HG03097 (cell line): ENCODE measurements around the gene SLC7A14.
A peak's percentile ranks its signal among the peaks of the same experiment; 100 is the strongest.
"Not testable (repeated sequence)": the region's sequence is repeated elsewhere in the genome, so short reads cannot be mapped to it uniquely, and the experiment has no call there.

Source experiments
- ATAC-seq: cut with Tn5 transposase; IDR thresholded peaks from one replicate; pipeline ENCODE4 v1.9.1; 2021; ENCODE audit not compliant: unreplicated experiment, low FRiP score

The SLC7A14 gene

DNA sequence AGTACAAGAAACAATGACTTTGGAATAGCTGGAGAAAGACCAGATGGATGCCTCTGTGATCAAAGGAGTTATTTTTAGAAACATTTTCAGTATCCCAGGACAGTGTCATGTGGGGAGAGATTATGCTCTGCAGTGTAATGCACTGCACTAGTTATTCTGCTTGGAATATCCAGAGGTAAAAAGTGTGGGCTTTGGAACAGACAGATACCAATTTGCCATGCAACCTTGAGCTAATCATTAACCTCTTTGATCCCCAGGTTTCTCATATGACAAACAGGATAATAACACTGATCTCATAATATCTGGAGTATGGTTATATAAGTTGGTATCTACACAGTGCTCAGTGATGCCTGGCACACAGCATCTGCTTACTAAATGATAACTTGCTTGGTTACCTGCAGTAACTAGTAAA lies 12.2 kb upstream of the SLC7A14 start:
- no peak for ATAC-seq

DNA sequence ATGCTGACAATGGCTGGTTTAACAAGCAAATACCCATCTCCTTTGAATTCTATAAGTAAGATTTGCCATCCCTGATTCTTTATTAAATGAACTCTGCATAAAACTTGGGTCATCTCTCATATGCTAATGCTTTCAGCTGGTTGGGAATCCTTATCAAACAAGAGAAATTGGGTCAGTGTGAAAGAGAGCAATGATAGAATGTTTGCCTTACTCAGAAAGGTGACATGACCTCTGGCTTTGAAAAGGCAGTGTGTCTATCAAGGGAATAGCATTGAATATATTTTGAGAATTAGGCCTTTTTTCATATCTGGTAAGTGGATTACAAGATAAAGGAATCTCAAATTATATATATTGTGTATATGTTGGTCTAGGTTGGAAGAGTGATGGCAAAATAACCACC lies 8.7 kb upstream of the SLC7A14 start:
- ATAC-seq = no peak

DNA sequence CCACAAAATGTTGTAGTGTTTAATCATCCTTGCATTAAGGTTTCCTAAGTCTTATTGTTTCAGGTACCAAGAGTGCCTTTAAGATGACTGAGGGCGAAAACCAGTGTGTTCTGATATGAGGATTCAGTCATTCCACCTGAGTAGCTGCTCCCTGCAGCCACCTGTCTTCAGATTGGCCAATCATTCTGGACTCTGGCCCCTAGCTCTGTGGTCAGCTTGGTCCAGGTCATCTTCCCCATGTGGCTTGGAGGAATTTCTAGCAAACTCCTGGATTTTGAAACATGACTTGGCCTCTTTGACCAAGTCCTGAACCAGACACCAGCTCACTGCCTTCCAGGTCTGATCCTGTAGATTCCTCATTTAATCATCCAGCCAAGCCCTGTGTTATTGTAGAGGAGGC lies 7.8 kb upstream of the SLC7A14 start:
- ATAC-seq = no peak

DNA sequence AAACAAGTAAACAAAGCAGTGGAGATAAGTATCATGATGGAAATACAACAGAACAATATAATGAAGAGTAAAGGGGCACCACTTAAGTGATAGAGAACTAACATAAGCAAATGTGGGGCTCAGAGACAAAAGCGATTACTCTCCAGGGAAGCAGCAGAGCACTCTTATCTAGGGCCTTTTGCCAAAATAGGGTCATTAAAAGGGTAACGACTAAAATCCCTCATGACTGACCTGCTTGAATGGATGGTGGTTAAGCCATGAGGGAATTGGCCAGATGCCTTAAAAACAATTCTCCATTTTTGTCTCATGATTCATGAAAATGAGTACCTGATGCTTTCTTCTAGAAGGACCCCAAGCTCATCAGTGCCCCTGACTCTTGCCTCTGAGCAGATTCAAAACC lies 3.2 kb upstream of the SLC7A14 start:
- no peak for ATAC-seq

DNA sequence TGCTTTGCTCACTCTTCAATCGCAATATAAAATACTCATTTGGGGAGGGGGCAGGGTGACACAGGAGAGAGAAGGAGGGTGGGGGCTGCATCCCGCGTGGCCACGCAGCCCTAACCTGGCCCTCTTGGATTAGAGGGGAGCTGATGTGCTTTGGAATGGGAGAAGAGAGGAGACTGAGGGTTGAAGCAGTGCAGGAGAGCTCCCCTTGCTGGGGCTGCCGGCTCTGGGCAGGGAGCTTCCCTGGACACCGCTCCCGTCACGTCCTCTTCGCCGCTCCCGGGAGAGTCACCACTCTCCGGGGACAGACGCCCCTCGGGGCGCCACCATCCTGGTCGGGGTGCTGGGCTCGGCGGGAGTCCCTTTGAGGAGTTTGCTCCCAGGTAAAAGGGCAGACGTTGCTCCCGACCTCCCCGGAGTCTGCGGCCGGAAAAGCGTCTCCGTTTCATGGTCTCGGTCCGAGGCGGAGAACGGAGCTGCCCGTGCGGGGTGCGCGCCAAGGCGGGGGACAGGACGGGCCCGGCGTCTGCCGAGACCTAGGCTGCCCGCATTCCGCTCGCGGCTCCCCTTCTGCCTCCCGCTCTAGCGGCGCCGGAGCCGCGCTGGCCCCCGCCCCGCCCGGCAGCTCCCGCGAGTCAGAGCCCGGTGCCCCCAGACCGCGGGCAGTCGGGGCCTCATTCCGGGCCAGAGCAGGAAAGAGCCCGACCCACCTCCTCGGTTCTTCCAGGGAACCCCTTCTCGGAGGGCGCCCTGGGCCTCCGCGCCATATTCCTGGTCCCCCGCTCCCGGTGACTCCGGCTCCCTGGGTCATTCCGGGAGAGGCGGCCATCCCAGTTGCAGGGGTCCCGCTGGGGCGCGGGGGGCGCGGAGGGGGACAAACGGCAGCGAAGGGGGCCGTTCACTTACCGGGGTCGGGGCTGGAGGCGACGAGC lies 603 bp downstream of the SLC7A14 start:
- no peak for ATAC-seq

DNA sequence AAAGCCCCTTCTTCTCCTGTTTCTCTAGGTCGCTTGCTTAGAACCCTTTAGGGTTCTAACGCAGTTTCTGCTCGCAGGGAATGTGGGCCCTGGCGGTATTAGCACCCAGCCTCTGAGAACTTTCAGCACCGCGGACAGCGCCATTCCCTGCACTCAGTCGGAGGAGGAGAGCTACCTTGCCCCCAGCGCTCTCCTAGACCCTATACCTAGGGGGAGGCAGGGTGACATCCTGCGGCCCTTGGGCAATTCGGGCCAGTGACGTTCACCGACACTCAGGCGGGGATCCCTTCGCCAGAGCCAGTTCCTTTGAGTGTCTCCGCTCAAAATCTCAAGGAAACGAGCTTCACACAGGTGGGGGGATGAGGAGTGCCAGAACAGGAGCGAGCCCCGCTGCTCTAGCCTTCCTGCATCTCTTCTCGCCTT lies 1.3 kb downstream of the SLC7A14 start:
- ATAC-seq = no peak

DNA sequence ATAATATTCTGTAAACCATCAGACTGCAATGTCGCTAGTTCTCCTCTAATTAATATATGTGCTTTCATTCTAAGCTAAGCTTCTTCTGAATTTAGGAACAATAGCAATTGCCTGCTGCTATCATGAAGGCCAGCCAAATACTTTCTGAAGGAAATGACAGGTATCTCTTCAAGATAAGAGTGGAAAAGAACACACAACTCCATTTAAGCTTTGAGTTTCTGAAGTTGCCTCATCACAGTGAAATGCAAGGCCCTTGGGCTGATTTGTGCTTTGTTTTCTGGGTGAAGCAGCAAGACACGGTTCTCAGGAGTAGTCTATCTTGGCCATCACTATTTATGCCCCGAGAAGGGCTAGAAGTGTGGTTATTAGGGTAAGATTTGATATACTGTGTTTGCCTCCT lies 6.2 kb downstream of the SLC7A14 start:
- no peak for ATAC-seq

DNA sequence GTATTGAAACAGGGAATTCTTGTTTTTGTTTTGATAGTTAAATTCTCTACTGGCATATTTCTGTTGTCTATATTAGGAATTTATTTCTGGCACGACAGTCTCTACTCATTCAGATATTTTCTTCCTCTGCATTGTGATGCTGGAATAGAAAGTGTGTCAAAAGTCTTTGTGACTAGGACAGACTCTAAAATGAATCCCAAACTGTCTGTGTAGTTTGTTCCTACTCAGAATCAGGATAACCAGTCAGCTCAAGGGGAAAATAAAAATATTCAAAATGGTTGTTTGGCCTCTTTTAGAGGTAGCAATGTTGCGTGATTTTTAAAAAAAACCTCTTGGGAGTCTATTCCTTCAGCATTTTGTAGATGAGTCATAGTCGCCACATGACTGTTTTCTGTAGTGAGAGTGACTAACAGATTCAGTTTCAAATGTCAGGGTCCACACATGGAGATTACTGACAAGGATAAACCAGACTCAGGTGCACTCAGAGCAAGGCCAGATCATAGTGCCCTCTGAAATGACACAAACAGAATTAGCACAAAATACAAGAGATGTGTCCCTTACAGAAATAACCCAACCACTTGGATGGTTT lies 13.1 kb downstream of the SLC7A14 start:
- ATAC-seq = peak; percentile 96

DNA sequence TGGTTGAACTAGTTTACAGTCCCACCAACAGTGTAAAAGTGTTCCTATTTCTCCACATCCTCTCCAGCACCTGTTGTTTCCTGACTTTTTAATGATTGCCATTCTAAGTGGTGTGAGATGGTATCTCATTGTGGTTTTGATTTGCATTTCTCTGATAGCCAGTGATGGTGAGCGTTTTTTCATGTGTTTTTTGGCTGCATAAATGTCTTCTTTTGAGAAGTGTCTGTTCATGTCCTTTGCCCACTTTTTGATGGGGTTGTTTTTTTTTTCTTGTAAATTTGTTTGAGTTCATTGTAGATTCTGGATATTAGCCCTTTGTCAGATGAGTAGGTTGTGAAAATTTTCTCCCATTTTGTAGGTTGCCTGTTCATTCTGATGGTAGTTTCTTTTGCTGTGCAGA lies 18.3 kb downstream of the SLC7A14 start:
- ATAC-seq = not testable (repeated sequence)

DNA sequence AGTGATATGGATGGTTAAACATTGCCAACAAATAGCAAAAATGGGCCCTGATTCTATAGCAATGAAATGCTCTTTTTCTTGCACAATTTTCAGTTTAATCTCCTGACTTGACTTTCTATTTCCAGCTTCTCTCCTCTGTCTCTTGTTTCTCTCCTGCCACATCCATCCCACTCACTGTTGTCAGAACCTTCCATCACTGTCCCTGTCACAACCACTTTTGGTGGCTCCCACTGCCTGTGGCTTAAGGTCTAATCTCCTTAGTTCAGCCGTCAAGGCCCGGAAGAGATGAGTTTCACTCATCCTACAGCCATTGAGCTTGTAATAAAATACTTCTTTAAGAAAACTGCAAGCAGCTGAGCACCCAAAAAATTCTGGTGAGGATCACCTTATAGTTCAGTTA lies 19.5 kb downstream of the SLC7A14 start:
- no peak for ATAC-seq

DNA sequence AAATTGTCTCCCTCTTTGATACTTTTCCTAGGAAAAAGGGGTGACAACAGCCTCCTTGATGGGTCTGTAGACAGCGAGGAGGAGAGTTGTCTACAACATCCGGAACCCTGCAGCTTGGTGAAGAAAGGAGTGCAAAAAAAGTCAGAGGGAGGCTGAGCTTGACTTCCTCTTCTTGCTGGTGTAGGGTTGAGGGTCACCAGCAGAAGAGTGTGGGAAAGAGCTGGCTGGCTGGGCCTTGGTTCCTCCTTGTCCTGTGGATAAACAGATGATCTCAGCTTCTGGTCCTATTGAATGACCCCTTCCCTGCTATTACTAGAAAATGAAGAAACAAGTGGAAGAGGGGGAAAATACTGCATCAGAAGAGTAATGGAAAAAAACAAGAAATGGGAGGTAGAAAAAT lies 20.4 kb downstream of the SLC7A14 start:
- ATAC-seq = no peak

DNA sequence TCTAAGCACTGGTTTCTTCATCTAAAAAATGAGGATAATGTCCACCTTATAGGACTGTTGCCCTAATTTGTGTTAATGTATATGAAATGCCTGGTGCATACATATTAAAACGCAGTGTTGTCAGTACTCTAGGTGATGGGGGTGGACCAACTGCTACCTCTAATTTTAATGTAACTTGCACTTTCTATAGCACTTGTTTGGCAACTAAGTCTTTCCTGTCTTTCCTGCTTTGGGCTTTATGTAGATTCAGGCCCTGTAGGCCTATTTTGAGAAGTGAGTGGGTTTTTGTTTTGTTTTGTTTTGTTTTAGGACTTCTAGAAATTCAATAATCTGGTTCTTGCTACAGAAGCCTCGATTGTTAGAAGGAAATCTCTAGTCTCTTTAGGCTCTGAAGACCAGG lies 21.2 kb downstream of the SLC7A14 start:
- ATAC-seq = peak; percentile 22

DNA sequence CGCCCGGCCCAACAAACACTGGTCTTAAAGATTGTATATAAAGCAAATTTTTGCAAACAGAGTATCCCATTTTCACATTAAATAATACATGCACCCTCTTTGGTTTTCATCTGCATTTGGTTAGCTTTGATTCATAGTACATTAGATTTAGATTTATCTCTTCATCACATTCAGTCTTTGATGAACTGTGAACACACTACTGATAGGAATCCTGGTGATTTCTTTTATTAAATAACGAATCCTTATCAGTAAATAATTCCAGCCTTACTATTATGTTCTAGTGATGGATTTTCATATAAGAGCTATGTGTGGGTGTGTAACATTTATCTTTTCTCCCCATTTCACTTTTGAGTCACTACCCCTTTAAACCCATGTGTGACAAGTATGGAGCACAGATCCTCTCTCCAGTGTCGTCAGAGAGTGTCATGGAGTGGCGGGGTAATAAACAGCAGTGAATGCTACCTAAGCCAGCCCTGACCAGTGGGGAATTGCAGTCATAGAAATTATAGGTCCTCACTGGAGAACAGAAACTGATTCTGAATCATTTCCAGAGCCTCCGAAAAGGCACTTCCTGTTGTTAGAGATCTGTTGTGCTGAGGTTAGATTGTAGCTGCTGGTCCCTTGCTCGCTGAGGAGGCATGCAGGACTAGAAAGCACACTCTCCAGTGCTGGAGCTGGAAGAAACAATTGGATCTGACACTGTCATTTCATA lies 22.0 kb downstream of the SLC7A14 start:
- peak; percentile 73 for ATAC-seq

DNA sequence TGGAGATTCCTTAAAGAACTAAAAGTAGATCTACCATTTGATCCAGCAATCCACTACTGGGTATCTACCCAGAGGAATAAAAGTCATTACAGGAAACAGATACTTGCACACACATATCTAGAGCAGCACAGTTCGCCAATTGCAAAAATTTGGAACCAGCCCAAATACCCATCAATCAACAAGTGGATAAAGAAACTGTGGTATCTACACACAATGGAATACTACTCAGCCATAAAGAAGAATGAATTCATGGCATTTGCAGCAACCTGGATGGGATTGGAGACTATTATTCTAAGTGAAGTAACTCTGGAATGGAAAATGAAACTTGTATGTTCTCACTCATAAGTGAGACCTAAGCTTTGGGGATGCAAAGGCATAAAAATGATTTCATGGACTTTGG lies 23.8 kb downstream of the SLC7A14 start:
- ATAC-seq = no peak

DNA sequence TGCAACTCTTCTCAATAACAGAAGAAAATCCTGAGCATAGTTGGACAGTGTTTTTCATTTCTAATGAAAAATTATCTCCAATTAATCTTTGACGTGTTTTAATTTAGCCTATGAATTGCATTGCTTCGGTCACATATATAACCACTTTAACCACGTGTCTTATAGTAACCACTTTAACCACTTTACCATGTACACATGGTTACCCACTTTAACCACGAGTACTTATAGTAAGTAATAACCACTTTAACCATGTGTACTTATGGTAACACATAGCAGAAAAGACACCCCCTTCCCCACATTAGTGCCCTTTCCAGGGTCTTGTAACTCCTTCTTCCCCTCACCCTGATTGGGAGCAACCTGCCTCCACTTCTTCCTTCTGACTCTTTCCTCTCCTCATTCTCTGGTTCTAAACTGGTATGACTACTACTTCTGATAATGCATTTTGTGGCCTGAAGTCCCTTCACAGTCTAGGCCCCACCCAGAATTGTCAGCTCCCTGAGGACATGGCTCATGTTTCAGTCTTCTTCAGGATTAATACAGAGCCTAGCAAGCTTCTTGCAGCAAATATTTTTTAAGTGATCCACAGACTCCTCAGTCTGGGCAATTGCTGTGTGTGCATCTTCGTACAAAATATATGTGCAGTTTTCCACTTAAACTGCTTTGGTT lies 25.0 kb downstream of the SLC7A14 start:
- no peak for ATAC-seq

DNA sequence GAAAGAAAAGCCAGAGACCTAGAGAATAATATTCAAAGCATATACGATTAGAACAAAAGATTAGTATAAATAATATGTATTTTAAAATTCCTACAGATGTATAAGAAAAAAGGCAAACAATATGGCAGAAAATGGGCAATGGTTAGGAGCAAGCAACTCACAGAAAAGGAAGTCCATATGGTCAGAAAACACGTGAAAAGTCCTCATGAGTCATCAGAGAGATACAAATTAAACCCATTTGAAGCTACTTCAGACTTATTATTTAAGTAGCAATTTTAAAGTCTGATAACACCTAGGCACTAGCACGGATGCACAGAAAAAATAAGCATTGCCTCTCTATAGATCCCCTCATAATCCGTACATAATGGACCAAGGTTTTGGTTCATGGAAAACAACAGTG lies 25.6 kb downstream of the SLC7A14 start:
- no peak for ATAC-seq

DNA sequence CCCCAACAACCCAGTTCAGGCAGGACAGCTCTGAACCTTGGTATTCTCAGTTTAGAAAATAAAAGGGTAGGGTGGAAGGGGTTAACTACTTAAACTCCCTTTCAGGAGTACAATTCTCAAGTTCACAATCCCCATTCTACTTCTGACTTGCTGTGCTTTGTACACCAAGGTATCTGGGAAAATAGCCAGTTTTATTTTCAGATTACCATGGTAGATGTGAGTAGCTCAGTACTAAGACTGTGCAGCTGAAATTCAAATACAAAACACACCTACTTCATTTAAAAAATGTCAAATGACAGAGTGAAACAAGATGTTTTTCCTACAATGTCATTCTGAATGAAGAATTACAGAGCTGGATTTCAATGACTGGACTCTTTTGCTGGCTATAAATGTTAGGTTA lies 27.4 kb downstream of the SLC7A14 start:
- no peak for ATAC-seq

DNA sequence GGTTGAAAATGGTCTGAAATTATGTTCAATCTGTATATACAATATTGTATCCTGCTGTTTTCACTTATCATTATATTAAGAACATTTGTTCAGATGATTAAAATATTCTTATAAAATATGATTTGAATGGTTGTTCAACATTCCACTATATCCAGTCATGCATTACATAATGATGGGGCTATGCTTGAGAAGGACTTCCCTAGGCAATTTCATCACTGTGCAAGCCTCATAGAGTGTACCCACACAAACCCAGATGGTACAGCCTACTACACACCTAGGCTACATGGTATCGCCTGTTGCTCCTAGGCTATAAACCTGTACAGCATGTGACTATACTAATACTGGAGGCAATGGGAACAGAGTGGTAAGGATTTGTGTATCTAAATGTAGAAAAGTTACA lies 30.5 kb downstream of the SLC7A14 start:
- no peak for ATAC-seq

DNA sequence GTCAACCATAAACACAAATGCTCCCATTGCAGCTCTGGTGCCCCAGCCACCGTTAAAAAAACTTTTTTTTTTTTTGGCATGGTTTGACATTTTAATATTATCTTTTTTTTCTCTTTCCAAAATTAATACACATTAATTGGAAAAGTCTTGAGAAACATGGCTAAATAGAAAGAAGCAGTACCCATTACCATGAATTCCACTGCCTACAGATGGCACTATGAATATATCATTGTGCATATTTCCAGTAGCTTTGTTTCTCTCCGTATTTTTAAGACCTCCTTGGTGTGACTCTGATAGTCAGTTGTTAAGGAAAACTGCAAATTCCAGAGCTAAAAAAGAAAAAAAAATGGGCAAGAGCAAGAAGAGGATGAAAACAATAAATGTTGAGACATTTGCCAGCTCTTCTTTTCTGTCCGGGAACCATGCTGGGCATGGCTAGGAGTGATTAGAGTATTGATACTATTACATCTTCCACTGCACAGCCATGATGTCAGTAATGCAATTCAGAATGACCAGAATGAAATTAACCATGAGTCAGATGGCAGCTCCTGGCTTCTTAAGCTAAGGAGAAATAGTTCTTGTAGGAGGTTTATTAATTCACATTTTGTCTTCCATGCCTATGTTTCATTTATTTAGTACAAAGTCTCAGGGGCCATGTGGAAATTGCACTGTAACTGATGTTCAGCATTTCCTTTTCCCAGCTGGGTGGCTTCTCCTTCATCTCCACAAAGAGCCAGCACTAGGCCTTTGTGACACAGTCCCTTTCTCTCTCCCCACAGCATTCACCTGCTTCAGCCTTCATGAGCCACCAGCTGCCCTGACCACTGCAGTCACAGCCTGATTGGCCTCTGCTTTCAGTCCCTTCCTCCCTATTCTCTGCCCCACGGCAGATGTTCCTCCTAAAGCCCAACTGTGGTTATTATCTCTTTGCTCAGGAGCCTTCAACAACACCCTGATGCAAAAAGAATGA lies 31.8 kb downstream of the SLC7A14 start:
- no peak for ATAC-seq

DNA sequence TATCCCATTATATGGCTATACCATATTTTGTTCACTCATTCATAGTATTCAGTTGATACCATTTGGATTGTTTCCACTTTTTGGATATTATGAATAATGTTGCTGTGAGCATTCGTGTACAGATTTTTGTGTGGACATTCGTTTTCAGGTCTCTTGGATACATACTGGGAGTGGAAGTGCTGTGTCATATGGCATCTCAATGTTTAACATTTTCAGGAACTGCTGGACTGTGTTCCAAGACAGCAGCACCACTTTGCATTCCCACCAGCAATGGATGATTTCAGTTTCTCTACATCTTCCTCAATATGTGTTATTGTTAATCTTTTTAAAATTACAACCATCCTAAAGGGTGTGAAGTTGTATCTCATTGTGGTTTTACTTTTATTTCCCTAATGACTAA lies 34.6 kb downstream of the SLC7A14 start:
- no peak for ATAC-seq
